ENCODE data around the gene MRPL33.

Gene MRPL33

GRCh38 chr2:27808984-27809383 lies 37.5 kb downstream of the MRPL33 start:
- no peak for DNase-seq (ENCODE audit: low read depth, low spot score)

- DNase-seq (ENCODE audit: low read depth, low spot score), result no peak
Observed at GRCh38 chr2:27809761-27810241, 38.3 kb downstream of the MRPL33 start.

DNA sequence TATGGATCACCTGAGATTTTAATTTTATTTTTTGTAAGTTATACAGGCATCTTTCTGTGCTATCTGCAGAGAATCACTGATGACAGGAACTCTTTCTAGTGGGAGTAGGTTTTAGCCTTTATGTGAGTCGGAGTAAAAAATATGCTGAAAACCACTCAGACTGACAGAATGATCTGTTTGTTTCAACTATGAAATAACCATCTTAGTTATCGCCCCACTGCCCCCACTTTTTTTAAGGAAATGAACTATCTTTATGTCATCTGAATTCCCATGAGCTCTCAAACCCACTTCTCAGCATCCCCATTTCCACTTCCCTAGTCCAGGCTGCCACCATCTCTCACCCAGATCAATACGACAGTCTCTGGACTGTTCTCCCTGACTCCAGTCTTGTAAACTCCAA lies 38.9 kb downstream of the MRPL33 start:
- DNase-seq (ENCODE audit: low read depth, low spot score), result no peak

DNA sequence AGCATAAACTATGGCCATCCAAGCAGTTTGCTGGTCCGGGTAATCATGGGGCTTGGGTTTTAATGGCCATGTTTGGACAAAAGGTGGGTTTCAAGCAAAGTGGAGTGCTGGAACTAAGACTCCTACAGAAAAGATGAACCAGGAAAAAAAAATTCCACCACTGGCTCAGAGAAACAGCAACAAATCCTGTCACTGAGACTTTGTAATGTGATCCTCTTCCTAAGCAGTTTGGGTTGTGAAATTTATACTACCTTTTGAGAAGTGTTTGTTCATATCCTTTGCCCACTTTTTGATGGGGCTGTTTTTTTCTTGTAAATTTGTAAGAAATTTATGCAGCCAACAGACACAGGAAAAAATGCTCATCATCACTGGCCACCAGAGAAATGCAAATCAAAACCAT lies 40.2 kb downstream of the MRPL33 start:
- no peak for DNase-seq (ENCODE audit: low read depth, low spot score)

DNA sequence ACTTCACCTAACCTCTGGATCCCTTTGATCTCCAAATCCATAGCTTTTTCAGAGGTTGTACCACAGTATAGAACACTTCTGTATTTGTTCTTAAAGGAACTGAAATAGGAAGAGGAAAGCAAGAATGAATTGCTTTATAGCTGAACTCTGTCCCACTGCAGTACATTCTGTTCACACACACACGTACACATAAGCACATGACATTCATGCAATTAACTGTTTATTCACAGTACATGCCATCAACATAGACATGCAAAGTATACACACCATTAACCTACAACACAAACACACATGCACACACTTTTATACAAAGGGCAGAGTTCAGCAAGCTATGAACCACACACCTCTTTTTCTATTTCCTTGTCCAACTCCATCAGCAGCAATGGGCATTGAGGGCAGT lies 43.2 kb downstream of the MRPL33 start:
- DNase-seq (ENCODE audit: low read depth, low spot score), result no peak

DNA sequence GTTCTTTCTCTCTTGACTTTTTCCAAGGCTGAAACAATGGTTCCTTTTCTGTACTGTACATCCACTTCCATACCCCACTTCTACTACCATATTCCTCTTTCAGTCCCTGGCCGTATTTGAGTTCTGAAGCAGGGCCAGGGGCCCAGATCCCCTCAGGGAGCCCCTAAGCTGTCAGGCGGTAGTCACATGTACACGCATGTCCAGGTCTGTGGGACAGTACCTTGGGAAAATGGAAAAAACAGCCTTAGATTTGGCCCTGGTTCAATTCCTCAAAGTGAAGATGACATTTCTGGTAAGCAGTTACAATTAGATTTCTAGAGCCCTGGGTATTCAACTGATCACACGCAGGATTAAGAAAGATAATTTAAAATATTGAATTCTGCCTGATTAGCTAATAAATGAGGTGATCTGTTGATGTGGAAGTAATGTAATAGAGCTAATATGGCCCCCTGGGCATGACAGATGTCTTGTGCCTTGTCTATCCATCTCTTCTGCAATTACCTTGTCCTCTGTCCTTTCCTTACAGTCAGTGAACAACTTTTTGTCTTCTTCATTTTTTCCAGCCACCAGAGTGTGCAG lies 44.4 kb downstream of the MRPL33 start:
- no peak for DNase-seq (ENCODE audit: low read depth, low spot score)

DNA sequence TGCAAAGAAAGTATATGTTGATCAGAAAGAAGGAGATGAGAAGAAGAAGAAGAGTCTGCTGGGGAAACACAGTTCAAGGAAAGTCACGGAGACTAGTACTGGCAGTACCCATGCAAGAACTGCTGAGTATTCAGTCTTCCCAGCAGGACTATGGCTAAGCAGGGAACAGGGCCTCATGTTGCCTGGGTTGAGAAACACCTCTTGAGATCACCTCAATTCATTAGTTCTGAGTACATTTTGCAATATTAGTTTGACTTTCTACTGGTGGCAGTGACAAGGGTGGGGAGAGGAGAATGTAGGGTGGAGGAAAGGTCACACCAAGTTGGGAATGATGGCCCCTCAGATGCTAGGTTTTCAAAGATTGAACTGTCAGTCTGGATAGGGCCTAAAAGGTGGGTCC lies 50.5 kb downstream of the MRPL33 start:
- no peak for DNase-seq (ENCODE audit: low read depth, low spot score)

- DNase-seq (ENCODE audit: low read depth, low spot score), result no peak
Observed at GRCh38 chr2:27823135-27823534, 51.6 kb downstream of the MRPL33 start.

- DNase-seq (ENCODE audit: low read depth, low spot score), result no peak
Observed at GRCh38 chr2:27823569-27823968, 52.0 kb downstream of the MRPL33 start.

GRCh38 chr2:27824401-27824800 lies 52.9 kb downstream of the MRPL33 start:
- DNase-seq (ENCODE audit: low read depth, low spot score), result no peak

- DNase-seq (ENCODE audit: low read depth, low spot score), result no peak
Observed at GRCh38 chr2:27828305-27828704, 56.8 kb downstream of the MRPL33 start.

Data from activated naive CD8-positive, alpha-beta T cell treated with anti-CD3 and anti-CD28 coated beads, Interleukin-2, amount 50 U/mL, for 16 hours (primary cell).